Gastroesophageal sphincter (tissue), 4 donors: ENCODE data around the gene HAO1. TPM values are rescaled to one million over a fixed set of nuclear protein-coding genes. Genes with fewer than 3 reads are reported as not detected.

ENCODE experiments used
- ATAC-seq: fragments of 150-250 bp; one replicate; pipeline ENCODE4 v1.9.1; 2016; ENCODE audit warnings: mild to moderate bottlenecking, moderate library complexity
- H3K27ac ChIP-seq, 4 donors: fragments of 200-600 bp; sonication (generic) in 3 of 4; 1 replicate in 3 of 4; 2 replicates in 1 of 4; pipeline ENCODE4 v1.5.1; 2016 to 2019
- H3K27me3 ChIP-seq: fragments of 200-600 bp; sonication (generic); one replicate; pipeline ENCODE4 v1.5.1; 2019
- H3K36me3 ChIP-seq, 2 donors: fragments of 200-600 bp; sonication (generic); one replicate each; pipeline ENCODE4 v1.5.1; 2019; ENCODE audit warnings: control low read depth in 1 of 2
- H3K4me1 ChIP-seq, 3 donors: fragments of 200-600 bp; sonication (generic); 1 replicate in 2 of 3; 2 replicates in 1 of 3; pipeline ENCODE4 v1.5.1; 2016 to 2019; ENCODE audit warnings: control low read depth in 2 of 3
- H3K4me3 ChIP-seq, 2 donors: fragments of 200-600 bp; sonication (generic); one replicate each; pipeline ENCODE4 v1.5.1; 2019; ENCODE audit warnings: mild to moderate bottlenecking in 1 of 2, moderate library complexity in 1 of 2
- H3K9me3 ChIP-seq, 3 donors: fragments of 200-600 bp; sonication (generic); one replicate each; pipeline ENCODE4 v1.5.1; 2017 to 2019; ENCODE audit warnings: control low read depth in 2 of 3
- EP300 ChIP-seq: sonication (generic); formaldehyde crosslinking; IDR thresholded peaks from one replicate; pipeline ENCODE4 v1.6.1; 2017; ENCODE audit warnings: antibody characterized with exemption, mild to moderate bottlenecking
- POLR2A ChIP-seq, 2 donors: fragments of 450-650 bp; IDR thresholded peaks; one replicate each; pipeline ENCODE4 v1.6.1; 2017; ENCODE audit warnings: antibody characterized with exemption in 2 of 2, mild to moderate bottlenecking in 2 of 2, moderate library complexity in 1 of 2
- POLR2AphosphoS5 ChIP-seq: sonication (generic); formaldehyde crosslinking; IDR thresholded peaks from one replicate; pipeline ENCODE4 v1.6.1; 2017; ENCODE audit warnings: antibody characterized with exemption
- WGBS, 2 donors: methylation state at CpG; one replicate each; pipeline ENCODE4 v1.1.5; 2018; ENCODE audit warnings: low coverage in 1 of 2; 5-methylcytosine and 5-hydroxymethylcytosine counted together
- total RNA-seq, 4 donors: library from RNA; depleted of rRNA; stranded (reverse); fragments of >200 nt; gene quantifications; one replicate each; pipeline ENCODE4 v1.1.0, GENCODE V29; 2016
- TF ChIP-seq, protein P1 (sequence below), 4 experiments: fragments of 200-600 bp in 2 of 4; fragments of 450-650 bp in 2 of 4; sonication (generic) in 1 of 4; IDR thresholded peaks; one replicate each; pipeline ENCODE4 v1.5.1; 2017 to 2019; ENCODE audit warnings: antibody characterized with exemption in 4 of 4, mild to moderate bottlenecking in 2 of 4, moderate library complexity in 2 of 4

Gene HAO1
- total RNA-seq, 4 donors from 2014 or later: not detected

DNA sequence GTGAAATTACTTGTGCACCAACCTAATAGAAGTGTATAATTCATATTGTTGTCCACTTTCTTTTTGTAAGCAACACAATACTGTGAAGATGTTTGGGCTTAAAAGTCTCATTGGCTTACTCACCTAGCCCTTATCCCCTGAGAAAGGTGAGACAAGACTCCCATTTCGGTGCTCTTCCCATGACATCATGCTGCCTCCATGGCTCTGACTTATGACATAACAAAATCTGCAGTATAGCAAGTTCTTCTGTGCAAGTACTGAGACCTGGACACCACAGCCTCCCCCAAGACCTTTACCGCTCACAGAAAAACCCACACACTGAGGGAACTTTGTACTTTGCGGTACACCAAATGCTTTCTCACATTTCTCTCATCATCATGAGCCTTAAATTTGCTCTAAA lies 50.5 kb downstream of the HAO1 start:
- Histone ChIP-seq H3K4me1 (no peaks in the 10 kb centered on the region), H3K9me3 (no peaks in the 10 kb centered on the region), H3K36me3 (no peaks in the 10 kb centered on the region), H3K4me3 (no peak overlapping the region), H3K27ac (no peak overlapping the region), H3K27me3 (no peaks in the 10 kb centered on the region)
- 83 to 100% methylated on average over 2 of the region's 3 CpGs for WGBS, 2 donors
- TF ChIP-seq POLR2AphosphoS5 (no peak), EP300 (no peak), POLR2A (IDR thresholded peaks at IDR 0.05) (no peak)
- TF ChIP-seq, protein P1, sequence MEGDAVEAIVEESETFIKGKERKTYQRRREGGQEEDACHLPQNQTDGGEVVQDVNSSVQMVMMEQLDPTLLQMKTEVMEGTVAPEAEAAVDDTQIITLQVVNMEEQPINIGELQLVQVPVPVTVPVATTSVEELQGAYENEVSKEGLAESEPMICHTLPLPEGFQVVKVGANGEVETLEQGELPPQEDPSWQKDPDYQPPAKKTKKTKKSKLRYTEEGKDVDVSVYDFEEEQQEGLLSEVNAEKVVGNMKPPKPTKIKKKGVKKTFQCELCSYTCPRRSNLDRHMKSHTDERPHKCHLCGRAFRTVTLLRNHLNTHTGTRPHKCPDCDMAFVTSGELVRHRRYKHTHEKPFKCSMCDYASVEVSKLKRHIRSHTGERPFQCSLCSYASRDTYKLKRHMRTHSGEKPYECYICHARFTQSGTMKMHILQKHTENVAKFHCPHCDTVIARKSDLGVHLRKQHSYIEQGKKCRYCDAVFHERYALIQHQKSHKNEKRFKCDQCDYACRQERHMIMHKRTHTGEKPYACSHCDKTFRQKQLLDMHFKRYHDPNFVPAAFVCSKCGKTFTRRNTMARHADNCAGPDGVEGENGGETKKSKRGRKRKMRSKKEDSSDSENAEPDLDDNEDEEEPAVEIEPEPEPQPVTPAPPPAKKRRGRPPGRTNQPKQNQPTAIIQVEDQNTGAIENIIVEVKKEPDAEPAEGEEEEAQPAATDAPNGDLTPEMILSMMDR (IDR thresholded peaks at IDR 0.05): no peak
- no peak for ATAC-seq

DNA sequence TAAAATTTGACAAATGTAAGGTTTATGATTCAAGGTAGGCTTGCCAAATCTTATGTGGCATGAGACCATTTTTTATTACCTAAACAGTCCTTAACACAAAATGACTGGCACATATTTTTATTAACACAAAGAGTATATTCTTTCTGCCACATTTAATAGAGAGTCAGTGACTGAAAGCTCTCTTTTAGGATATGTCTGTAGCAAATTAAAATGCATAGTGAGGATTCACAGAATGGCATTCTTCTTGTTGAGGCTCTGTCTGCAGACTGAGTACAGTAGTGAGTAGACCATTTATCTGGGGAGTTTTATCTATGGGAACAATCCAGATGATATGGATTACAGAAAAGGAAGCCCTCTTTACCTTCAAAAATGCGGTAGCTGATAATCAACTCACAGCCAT lies 56.5 kb downstream of the HAO1 start:
- Histone ChIP-seq H3K27ac (no peak overlapping the region), H3K4me1 (no peaks in the 10 kb centered on the region), H3K9me3 (no peaks in the 10 kb centered on the region), H3K36me3 (no peaks in the 10 kb centered on the region), H3K27me3 (no peaks in the 10 kb centered on the region), H3K4me3 (no peak overlapping the region)
- WGBS, 2 donors: 86 to 100% methylated on average over 1 of the region's 1 CpG
- TF ChIP-seq POLR2A (IDR thresholded peaks at IDR 0.05): no peak
- TF ChIP-seq, protein P1 (IDR thresholded peaks at IDR 0.05): no peak
- TF ChIP-seq POLR2AphosphoS5: no peak
- TF ChIP-seq EP300: no peak
- ATAC-seq: no peak

DNA sequence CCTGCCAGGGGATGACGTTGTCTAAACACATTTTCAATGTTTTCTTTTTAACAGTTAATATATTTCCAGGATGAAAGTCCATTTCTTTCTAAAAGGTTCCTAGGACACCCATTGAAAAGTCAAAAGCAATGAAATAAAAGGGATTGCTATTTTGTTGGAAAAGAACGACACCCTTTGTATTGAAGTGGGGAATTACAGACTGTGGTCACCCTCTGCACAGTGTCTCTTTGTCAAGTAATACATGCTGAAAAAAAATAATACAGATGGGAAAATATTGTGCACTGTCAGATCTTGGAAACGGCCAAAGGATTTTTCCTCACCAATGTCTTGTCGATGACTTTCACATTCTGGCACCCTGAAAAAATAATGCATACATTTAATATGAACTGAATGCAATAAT lies 56.9 kb downstream of the HAO1 start:
- no peak for ATAC-seq
- Histone ChIP-seq H3K27ac (no peak overlapping the region), H3K36me3 (no peaks in the 10 kb centered on the region), H3K4me1 (no peaks in the 10 kb centered on the region), H3K4me3 (no peak overlapping the region), H3K27me3 (no peaks in the 10 kb centered on the region), H3K9me3 (no peaks in the 10 kb centered on the region)
- 52 to 64% methylated on average over 4 of the region's 4 CpGs for WGBS, 2 donors
- TF ChIP-seq, protein P1 (IDR thresholded peaks at IDR 0.05): no peak
- no peak for TF ChIP-seq EP300
- no peak for TF ChIP-seq POLR2AphosphoS5
- no peak for TF ChIP-seq POLR2A (IDR thresholded peaks at IDR 0.05)

DNA sequence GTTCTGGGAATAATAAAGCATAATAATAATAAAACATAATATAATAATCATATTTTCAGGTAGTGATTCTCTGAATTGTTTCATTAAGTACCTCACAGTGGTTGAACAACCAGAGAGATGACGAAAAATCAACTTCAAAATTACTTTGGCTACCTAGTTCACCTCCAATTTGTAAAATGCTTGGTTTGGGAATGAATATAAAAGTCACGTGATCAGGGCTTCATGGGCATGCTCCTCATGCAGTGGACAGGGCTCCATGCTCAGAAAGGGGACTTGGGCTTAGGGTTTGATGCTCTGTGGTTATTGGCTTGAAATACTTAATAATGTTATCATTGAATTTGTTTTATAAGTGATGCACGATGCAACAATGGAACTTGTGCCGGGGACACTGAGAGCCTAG lies 58.2 kb downstream of the HAO1 start:
- Histone ChIP-seq H3K27ac (no peak overlapping the region), H3K9me3 (no peaks in the 10 kb centered on the region), H3K4me3 (no peak overlapping the region), H3K4me1 (no peaks in the 10 kb centered on the region), H3K27me3 (no peaks in the 10 kb centered on the region), H3K36me3 (no peaks in the 10 kb centered on the region)
- 87 to 89% methylated on average over 3 to 4 of the region's 4 CpGs for WGBS, 2 donors
- TF ChIP-seq, protein P1 (IDR thresholded peaks at IDR 0.05): no peak
- TF ChIP-seq POLR2A (IDR thresholded peaks at IDR 0.05) (no peak), POLR2AphosphoS5 (no peak), EP300 (no peak)
- no peak for ATAC-seq

DNA sequence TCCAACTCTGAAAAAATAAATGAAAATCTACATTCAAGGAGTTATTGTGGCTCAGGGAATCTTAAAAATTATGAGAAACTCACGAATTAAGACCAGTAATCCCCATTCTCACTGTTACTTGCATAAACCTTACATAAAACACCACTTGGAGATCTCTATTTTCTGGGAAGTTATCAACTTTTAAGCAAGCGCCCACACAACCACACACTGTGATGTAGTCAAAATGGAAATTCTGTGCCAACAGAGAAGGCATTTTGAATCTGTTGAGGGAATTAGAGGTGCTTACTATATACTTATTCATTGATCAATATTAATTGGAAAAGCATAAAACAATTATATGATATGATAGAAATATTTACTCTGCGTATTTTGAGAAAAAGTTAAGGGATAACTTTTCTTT lies 58.7 kb downstream of the HAO1 start:
- no peak for ATAC-seq
- Histone ChIP-seq H3K4me1 (no peaks in the 10 kb centered on the region), H3K4me3 (no peak overlapping the region), H3K36me3 (no peaks in the 10 kb centered on the region), H3K27ac (no peak overlapping the region), H3K27me3 (no peaks in the 10 kb centered on the region), H3K9me3 (no peaks in the 10 kb centered on the region)
- TF ChIP-seq POLR2AphosphoS5 (no peak), EP300 (no peak), POLR2A (IDR thresholded peaks at IDR 0.05) (no peak)
- TF ChIP-seq, protein P1 (IDR thresholded peaks at IDR 0.05): no peak
- WGBS, 2 donors: 83 to 94% methylated on average over 3 of the region's 3 CpGs
